Endothelial cell of umbilical vein (primary cell): ENCODE data around the gene DAPK2. TPM values are rescaled to one million over a fixed set of nuclear protein-coding genes. Genes with fewer than 3 reads are reported as not detected.
A peak's percentile ranks its signal among the peaks of the same experiment; 100 is the strongest.

Experiments
- BruUV-seq: library from RNA; stranded (reverse); fragments of 400-500 nt; replicated peaks from 2 replicates; lab custom pipeline; 2021; lab: Mats Ljungman, UMichigan
- CTCF ChIA-PET: fragments of 300-600, 350-600 bp; sonication (Branson Sonifier 250); formaldehyde crosslinking; loops from one replicate; lab custom pipeline; 2021; ENCODE audit warnings: antibody characterized with exemption, inconsistent platforms; lab: Charles Lee
- POLR2A ChIA-PET: fragments of 300-600, 350-600 bp; sonication (Branson Sonifier 250); formaldehyde crosslinking; loops from one replicate; lab custom pipeline; 2021; ENCODE audit warnings: antibody characterized with exemption, inconsistent platforms; lab: Charles Lee
- DNase-seq: peaks from one replicate; pipeline ENCODE4 v3.0.0-alpha.2; 2011; ENCODE audit warnings: low read depth, low spot score
- FAIRE-seq: peaks from 2 replicates; lab custom pipeline; 2011; peaks lifted over from hg19 to GRCh38; lab: Jason Lieb, UNC
- H2AFZ ChIP-seq: 2 replicates; pipeline ENCODE4 v1.6.0; 2012; ENCODE audit warnings: low read depth, low read length, control low read depth, inconsistent platforms
- H3K27ac ChIP-seq: 2 replicates; pipeline ENCODE4 v1.5.1; 2011; ENCODE audit warnings: low read depth, mild to moderate bottlenecking, control low read depth, low read length, moderate library complexity; ENCODE audit not compliant: insufficient read depth
- H3K27me3 ChIP-seq, 2 experiments: 2 replicates each; pipeline versions ENCODE4 v1.6.0 to v1.6.1; 2011; ENCODE audit warnings: low read length in 2 of 2, mixed read lengths in 1 of 2; ENCODE audit not compliant: control insufficient read depth in 2 of 2, insufficient read depth in 2 of 2
- H3K36me3 ChIP-seq, 2 experiments: 2 replicates in 1 of 2; 3 replicates in 1 of 2; pipeline ENCODE4 v1.5.1; 2011; ENCODE audit warnings: low read length in 2 of 2, mild to moderate bottlenecking in 1 of 2, moderate library complexity in 1 of 2; ENCODE audit not compliant: control insufficient read depth in 2 of 2, insufficient read depth in 2 of 2; ENCODE audit errors: extremely low read depth in 1 of 2
- H3K4me1 ChIP-seq: 3 replicates; pipeline ENCODE4 v1.5.1; 2011; ENCODE audit warnings: mild to moderate bottlenecking, low read length; ENCODE audit not compliant: control insufficient read depth, insufficient read depth; ENCODE audit errors: extremely low read depth
- H3K4me2 ChIP-seq: 2 replicates; pipeline ENCODE4 v1.6.1; 2011; ENCODE audit warnings: low read length, control low read depth, mixed read lengths; ENCODE audit not compliant: insufficient read depth
- H3K4me3 ChIP-seq, 3 experiments: fragments of 200-600 bp in 1 of 3; sonication (generic), shearing (Covaris generic) in 1 of 3; replicated peaks in 1 of 3; 2 replicates each; pipeline ENCODE4 v1.5.1; 2011 to 2016; ENCODE audit warnings: control low read depth in 3 of 3, low read length in 3 of 3, mild to moderate bottlenecking in 2 of 3, inconsistent platforms in 1 of 3, low read depth in 1 of 3, moderate library complexity in 1 of 3; ENCODE audit not compliant: insufficient read depth in 1 of 3
- H3K79me2 ChIP-seq: 2 replicates; pipeline ENCODE4 v1.6.0; 2012; ENCODE audit warnings: low read length, inconsistent platforms; ENCODE audit not compliant: control insufficient read depth, insufficient read depth
- H3K9ac ChIP-seq: replicated peaks from 2 replicates; pipeline ENCODE3; 2011; ENCODE audit warnings: low read length, control low read depth; ENCODE audit not compliant: insufficient read depth; ENCODE audit errors: extremely low read depth
- H3K9me1 ChIP-seq: replicated peaks from 3 replicates; pipeline ENCODE4 v1.6.0; 2011; ENCODE audit warnings: mild to moderate bottlenecking, low read length; ENCODE audit not compliant: control insufficient read depth, insufficient read depth; ENCODE audit errors: extremely low read depth
- H3K9me3 ChIP-seq: replicated peaks from 2 replicates; pipeline ENCODE4 v1.5.1; 2012; ENCODE audit warnings: low read length, inconsistent platforms; ENCODE audit not compliant: control insufficient read depth, insufficient read depth
- H4K20me1 ChIP-seq: replicated peaks from 2 replicates; pipeline ENCODE3; 2011; ENCODE audit warnings: mild to moderate bottlenecking, low read length; ENCODE audit not compliant: control insufficient read depth, insufficient read depth; ENCODE audit errors: extremely low read depth
- CTCF ChIP-seq, 2 donors: IDR thresholded peaks; 1 replicate in 1 of 2; 2 replicates in 1 of 2; pipeline ENCODE4 v1.5.1; 2011; ENCODE audit warnings: low read length in 2 of 2, mild to moderate bottlenecking in 2 of 2, moderate library complexity in 2 of 2, control low read depth in 1 of 2, inconsistent platforms in 1 of 2, low read depth in 1 of 2; ENCODE audit not compliant: insufficient read depth in 1 of 2; ENCODE audit errors: extremely low read depth in 1 of 2
- EZH2 ChIP-seq: IDR thresholded peaks from 2 replicates; pipeline ENCODE4 v1.6.1; 2012; ENCODE audit warnings: borderline replicate concordance, low read depth, mild to moderate bottlenecking, moderate library complexity, low read length, inconsistent platforms; ENCODE audit not compliant: severe bottlenecking
- FOS ChIP-seq: IDR thresholded peaks from 2 replicates; pipeline ENCODE4 v1.6.1; 2011; ENCODE audit warnings: mild to moderate bottlenecking, low read length, moderate library complexity, borderline replicate concordance; ENCODE audit not compliant: insufficient read depth
- GATA2 ChIP-seq: IDR thresholded peaks from 2 replicates; pipeline ENCODE4 v1.7.0; 2011; ENCODE audit warnings: low read depth, mild to moderate bottlenecking, moderate library complexity, mixed read lengths, low read length; ENCODE audit not compliant: insufficient read length, insufficient read depth
- MAX ChIP-seq: IDR thresholded peaks from 2 replicates; pipeline ENCODE4 v1.6.1; 2011; ENCODE audit not compliant: insufficient read depth, insufficient read length
- MYC ChIP-seq: IDR thresholded peaks from one replicate; pipeline ENCODE4 v1.6.1; 2011; ENCODE audit warnings: mild to moderate bottlenecking, low read depth, low read length
- POLR2AphosphoS5 ChIP-seq: IDR thresholded peaks from 2 replicates; pipeline ENCODE4 v1.6.1; 2012; ENCODE audit warnings: low read depth, mild to moderate bottlenecking, control low read depth, low read length, moderate library complexity; ENCODE audit not compliant: insufficient read depth
- dilution Hi-C: fragments of 300-500 bp; cut with MboI; formaldehyde crosslinking; loops from one replicate; pipeline ENCODE4 v1.15.0; 2019; ENCODE audit warnings: low sequenced_read_pairs; ENCODE audit not compliant: extremely low pct_ligation_motif_present
- intact Hi-C: fragments of 100-400 bp; cut with micrococcal nuclease; formaldehyde crosslinking; loops from one replicate; pipeline ENCODE4 v1.10.0; 2022
- polyA plus RNA-seq, 4 experiments: library from polyadenylated mRNA; depleted of rRNA in 3 of 4; stranded (reverse) in 3 of 4; unstranded in 1 of 4; fragments of >200 nt; gene quantifications; 2 replicates each; pipeline versions ENCODE4 v1.2.1 to v1.2.3, GENCODE V29; 2011 to 2012; ENCODE audit warnings: missing spikeins in 1 of 4
- total RNA-seq: library from RNA; stranded (reverse); gene quantifications from 2 replicates; pipeline ENCODE4 v1.2.3, GENCODE V29; 2021

Gene DAPK2
- total and polyA plus RNA-seq, 2 donors (not counting 3 experiments of a cell fraction or from before 2014, with no cell fraction given), result 2.8 to 6.7 TPM

GRCh38 chr15:64067564-64068030 lies 21.3 kb upstream of the DAPK2 start:
- Histone ChIP-seq H3K79me2 (no peaks in the 10 kb centered on the region), H3K27me3 (no peaks in the 10 kb centered on the region), H3K27ac (no peak overlapping the region), H3K9me3 (no peaks in the 10 kb centered on the region), H3K4me2 (no peak overlapping the region), H3K4me3 (no peak overlapping the region), H3K4me1 (peaks cover 17% of the 10 kb centered on the region), H4K20me1 (no peaks in the 10 kb centered on the region), H3K9ac (no peak overlapping the region), H3K9me1 (no peaks in the 10 kb centered on the region), H3K36me3 (no peaks in the 10 kb centered on the region), H2AFZ (no peak overlapping the region)
- dilution Hi-C loops, result no loop called here
- ChIA-PET CTCF (interaction anchor here (0.6 to 6.9 kb wide), 32 partner anchors 15 to 772 kb away, joined by 3 to 180 read pairs (median 4); partner anchors contain the start of gene DAPK2), POLR2A (no interaction called here)
- intact Hi-C loops, result loop anchor here (1.0 to 2.0 kb wide), 5 partner anchors 176 to 601 kb away; no protein-coding TSS in a partner anchor
- no peak for TF ChIP-seq MAX
- no peak for TF ChIP-seq POLR2AphosphoS5
- TF ChIP-seq EZH2, result no peak
- TF ChIP-seq FOS, result no peak
- peak; percentile 63 to 81 for TF ChIP-seq CTCF (IDR thresholded peaks at IDR 0.05; ENCODE audit: extremely low read depth in 1 of 2, insufficient read depth in 1 of 2, low read depth in 1 of 2, low read length in 2 of 2)
- TF ChIP-seq MYC, result no peak
- no peak for TF ChIP-seq GATA2
- BruUV-seq, result no TSS peak
- FAIRE-seq (peak; percentile 89), DNase-seq (peak; percentile 64)
